Trophoblast cell (in vitro differentiated cells and primary cell): Measurements from ENCODE around the gene AMBRA1.
"Not testable (repeated sequence)": the region's sequence is repeated elsewhere in the genome, so short reads cannot be mapped to it uniquely, and the experiment has no call there.

ENCODE experiments used
- DNase-seq, 2 donors: peaks; one replicate each; pipeline ENCODE4 v3.0.0-alpha.2; 2016
- H2AFZ ChIP-seq: 2 replicates; pipeline ENCODE4 v1.6.1; 2013; ENCODE audit warnings: low read length, moderate library complexity, mild to moderate bottlenecking; ENCODE audit not compliant: insufficient read depth, poor library complexity
- H2AK5ac ChIP-seq: 2 replicates; pipeline ENCODE4 v1.6.1; 2013; ENCODE audit warnings: mild to moderate bottlenecking, low read length
- H2BK120ac ChIP-seq: 2 replicates; pipeline ENCODE4 v1.6.1; 2013; ENCODE audit warnings: low read length, mild to moderate bottlenecking, moderate library complexity; ENCODE audit not compliant: insufficient read depth, poor library complexity
- H2BK12ac ChIP-seq: 2 replicates; pipeline ENCODE4 v1.6.1; 2013; ENCODE audit warnings: mild to moderate bottlenecking, low read length, moderate library complexity
- H2BK5ac ChIP-seq: 2 replicates; pipeline ENCODE4 v1.6.1; 2013; ENCODE audit warnings: low read length, low read depth, moderate library complexity, mild to moderate bottlenecking; ENCODE audit not compliant: poor library complexity
- H3K14ac ChIP-seq: 2 replicates; pipeline ENCODE4 v1.6.1; 2013; ENCODE audit warnings: mild to moderate bottlenecking, low read length
- H3K18ac ChIP-seq: 2 replicates; pipeline ENCODE4 v1.6.1; 2013; ENCODE audit warnings: mild to moderate bottlenecking, low read length
- H3K23ac ChIP-seq: 2 replicates; pipeline ENCODE4 v1.6.1; 2013; ENCODE audit warnings: low read length
- H3K27ac ChIP-seq: 2 replicates; pipeline ENCODE4 v1.5.1; 2013; ENCODE audit warnings: low read depth, mild to moderate bottlenecking, inconsistent platforms, low read length, moderate library complexity
- H3K27me3 ChIP-seq: 2 replicates; pipeline ENCODE4 v1.6.1; 2013; ENCODE audit warnings: inconsistent platforms, mild to moderate bottlenecking, low read length, moderate library complexity; ENCODE audit not compliant: insufficient read depth
- H3K36me3 ChIP-seq, 2 experiments: 1 replicate in 1 of 2; 2 replicates in 1 of 2; pipeline ENCODE4 v1.6.1; 2013; ENCODE audit warnings: low read length in 2 of 2, mild to moderate bottlenecking in 2 of 2, moderate library complexity in 1 of 2; ENCODE audit not compliant: insufficient read depth in 2 of 2, control insufficient read depth in 1 of 2
- H3K4ac ChIP-seq: 2 replicates; pipeline ENCODE4 v1.6.1; 2013; ENCODE audit warnings: low read depth, mild to moderate bottlenecking, low read length, moderate library complexity
- H3K4me1 ChIP-seq, 2 experiments: 1 replicate in 1 of 2; 2 replicates in 1 of 2; pipeline ENCODE4 v1.6.1; 2013; ENCODE audit warnings: low read length in 2 of 2, mild to moderate bottlenecking in 2 of 2, moderate library complexity in 1 of 2; ENCODE audit not compliant: insufficient read depth in 2 of 2, control insufficient read depth in 1 of 2
- H3K4me2 ChIP-seq: 2 replicates; pipeline ENCODE4 v1.6.1; 2013; ENCODE audit warnings: inconsistent platforms, mild to moderate bottlenecking, low read length, moderate library complexity
- H3K4me3 ChIP-seq: 2 replicates; pipeline ENCODE4 v1.5.1; 2013; ENCODE audit warnings: mild to moderate bottlenecking, low read depth, low read length, inconsistent platforms
- H3K79me1 ChIP-seq: one replicate; pipeline ENCODE4 v1.6.1; 2013; ENCODE audit warnings: low read length
- H3K79me2 ChIP-seq: 2 replicates; pipeline ENCODE4 v1.6.1; 2013; ENCODE audit warnings: low read length, mild to moderate bottlenecking; ENCODE audit not compliant: control insufficient read depth, insufficient read depth, poor library complexity
- H3K9ac ChIP-seq: 2 replicates; pipeline ENCODE4 v1.6.1; 2013; ENCODE audit warnings: mild to moderate bottlenecking, low read length
- H3K9me3 ChIP-seq: 2 replicates; pipeline ENCODE4 v1.6.1; 2013; ENCODE audit warnings: low read depth, mild to moderate bottlenecking, control low read depth, inconsistent platforms, low read length; ENCODE audit not compliant: insufficient read depth
- H4K12ac ChIP-seq: 2 replicates; pipeline ENCODE4 v1.6.1; 2013; ENCODE audit warnings: low read depth, mild to moderate bottlenecking, low read length, moderate library complexity
- H4K8ac ChIP-seq: 2 replicates; pipeline ENCODE4 v1.6.1; 2013; ENCODE audit warnings: low read depth, mild to moderate bottlenecking, low read length, moderate library complexity
- H4K91ac ChIP-seq: one replicate; pipeline ENCODE4 v1.6.1; 2013; ENCODE audit warnings: low read depth, mild to moderate bottlenecking, low read length, moderate library complexity
- WGBS: extraction: QIAGEN DNeasy Blood & Tissue Kit; methylation state at CpG from one replicate; pipeline ENCODE4 v1.1.7; 2013; ENCODE audit warnings: missing lambda C conversion rate; ENCODE audit not compliant: insufficient read length, insufficient coverage; ENCODE audit errors: extremely low coverage; 5-methylcytosine and 5-hydroxymethylcytosine counted together

The AMBRA1 gene

GRCh38 chr11:46374815-46375214, 219.0 kb downstream of the AMBRA1 start:
- peaks cover 77 to 79% of the 10 kb centered on the region in 2 experiments for H3K36me3 ChIP-seq
- no CpG with 5 or more reads among the region's 15 CpGs for WGBS

GRCh38 chr11:46373787-46374740, 219.8 kb downstream of the AMBRA1 start:
- Histone ChIP-seq H4K12ac (no peak overlapping the region), H2BK12ac (no peak overlapping the region), H2AFZ (no peak overlapping the region), H2BK5ac (no peak overlapping the region), H3K9ac (no peak overlapping the region), H2AK5ac (no peak overlapping the region), H3K36me3 (peaks cover 78 to 82% of the 10 kb centered on the region in 2 experiments), H3K27ac (no peak overlapping the region), H3K4me3 (no peak overlapping the region), H3K79me1 (no peaks in the 10 kb centered on the region), H3K23ac (no peak overlapping the region), H4K91ac (no peak overlapping the region), H3K14ac (no peak overlapping the region), H3K4me1 (peaks cover 2 to 12% of the 10 kb centered on the region in 2 experiments), H4K8ac (no peak overlapping the region), H3K9me3 (peaks cover 3% of the 10 kb centered on the region), H3K18ac (no peak overlapping the region), H2BK120ac (no peak overlapping the region), H3K4me2 (no peak overlapping the region), H3K4ac (no peak overlapping the region), H3K79me2 (no peaks in the 10 kb centered on the region), H3K27me3 (no peaks in the 10 kb centered on the region)
- no peak for DNase-seq
- WGBS = no CpG with 5 or more reads among the region's 30 CpGs

More at GRCh38 chr11:46374815-46375214, 219.0 kb downstream of the AMBRA1 start:
- Histone ChIP-seq H2BK120ac (no peak overlapping the region), H3K4me1 (peaks cover 5 to 10% of the 10 kb centered on the region in 2 experiments), H2BK5ac (no peak overlapping the region), H3K4ac (no peak overlapping the region), H4K91ac (no peak overlapping the region), H3K23ac (no peak overlapping the region), H4K8ac (no peak overlapping the region), H3K4me3 (no peak overlapping the region), H3K9me3 (peaks cover 3% of the 10 kb centered on the region), H3K14ac (no peak overlapping the region), H2BK12ac (no peak overlapping the region), H2AFZ (no peak overlapping the region), H3K27me3 (no peaks in the 10 kb centered on the region), H3K4me2 (no peak overlapping the region), H3K18ac (no peak overlapping the region), H3K9ac (no peak overlapping the region), H3K79me2 (no peaks in the 10 kb centered on the region), H4K12ac (no peak overlapping the region), H3K79me1 (peaks cover 1% of the 10 kb centered on the region), H2AK5ac (no peak overlapping the region), H3K27ac (no peak overlapping the region)
- no peak for DNase-seq

- H3K18ac ChIP-seq, H2BK5ac ChIP-seq, H2AK5ac ChIP-seq, H3K79me1 ChIP-seq, H4K8ac ChIP-seq, H3K27ac ChIP-seq, H2BK120ac ChIP-seq, H2BK12ac ChIP-seq, H3K79me2 ChIP-seq, H4K91ac ChIP-seq, H3K4ac ChIP-seq, H3K27me3 ChIP-seq, H2AFZ ChIP-seq, H4K12ac ChIP-seq, H3K4me2 ChIP-seq, H3K4me3 ChIP-seq, H3K14ac ChIP-seq, H3K4me1 ChIP-seq, H3K23ac ChIP-seq, H3K9me3 ChIP-seq, H3K9ac ChIP-seq, DNase-seq: not testable (repeated sequence)
- no CpG with 5 or more reads among the region's 15 CpGs for WGBS
- H3K36me3 ChIP-seq = peaks cover 75 to 79% of the 10 kb centered on the region in 2 experiments
Observed at GRCh38 chr11:46372501-46372900, 221.3 kb downstream of the AMBRA1 start.

- no peak overlapping the region for H4K91ac ChIP-seq
- H3K9me3 ChIP-seq = peaks cover 3% of the 10 kb centered on the region
- no peaks in the 10 kb centered on the region for H3K27me3 ChIP-seq
- H3K9ac ChIP-seq = no peak overlapping the region
- no peak overlapping the region for H3K27ac ChIP-seq
- H3K18ac ChIP-seq = no peak overlapping the region
- no peak overlapping the region for H3K14ac ChIP-seq
- H2BK5ac ChIP-seq = no peak overlapping the region
- H4K8ac ChIP-seq = no peak overlapping the region
- H2AFZ ChIP-seq = no peak overlapping the region
- H2AK5ac ChIP-seq = no peak overlapping the region
- no peak for DNase-seq
- H3K4me3 ChIP-seq = no peak overlapping the region
- H3K79me2 ChIP-seq = no peaks in the 10 kb centered on the region
- WGBS = no CpG with 5 or more reads among the region's 10 CpGs
- H2BK120ac ChIP-seq = no peak overlapping the region
- H4K12ac ChIP-seq = no peak overlapping the region
- no peak overlapping the region for H3K23ac ChIP-seq
- no peaks in the 10 kb centered on the region for H3K79me1 ChIP-seq
- peaks cover 0 to 6% of the 10 kb centered on the region in 2 experiments for H3K4me1 ChIP-seq
- no peak overlapping the region for H3K4ac ChIP-seq
- no peak overlapping the region for H3K4me2 ChIP-seq
- no peak overlapping the region for H2BK12ac ChIP-seq
- H3K36me3 ChIP-seq = peaks cover 72 to 75% of the 10 kb centered on the region in 2 experiments
Observed at GRCh38 chr11:46372086-46372485, 221.7 kb downstream of the AMBRA1 start.
